HepG2 (cell line): ENCODE results near the gene PDLIM7. TPM values are rescaled to one million over a fixed set of nuclear protein-coding genes. Genes with fewer than 3 reads are reported as not detected.

Source experiments
- BCL3 ChIP-seq: sonication (generic); formaldehyde crosslinking; IDR thresholded peaks from 2 replicates; pipeline ENCODE4 v1.5.1; 2020; ENCODE audit warnings: mild to moderate bottlenecking, missing genetic modification reagents, moderate library complexity
- CEBPG ChIP-seq: IDR thresholded peaks from 2 replicates; pipeline ENCODE4 v1.6.1; 2016
- CENPX ChIP-seq: sonication (generic); formaldehyde crosslinking; IDR thresholded peaks from 2 replicates; pipeline ENCODE4 v1.9.0; 2021; ENCODE audit warnings: mild to moderate bottlenecking, missing genetic modification reagents, moderate library complexity
- DMTF1 ChIP-seq: sonication (generic); formaldehyde crosslinking; IDR thresholded peaks from 2 replicates; pipeline ENCODE4 v1.4.0; 2020; ENCODE audit warnings: mild to moderate bottlenecking, missing genetic modification reagents
- E2F5 ChIP-seq: sonication (generic); formaldehyde crosslinking; conservative IDR thresholded peaks from 2 replicates; pipeline ENCODE4 v1.4.0; 2020; ENCODE audit warnings: missing genetic modification reagents
- HNRNPK ChIP-seq: fragments of 200-400 bp; formaldehyde crosslinking; IDR thresholded peaks from 2 replicates; pipeline ENCODE4 v1.6.1; 2018; ENCODE audit warnings: low read length, low read depth, moderate library complexity, mild to moderate bottlenecking; ENCODE audit not compliant: poor library complexity, severe bottlenecking
- KLF15 ChIP-seq: sonication (generic); formaldehyde crosslinking; IDR thresholded peaks from 2 replicates; pipeline ENCODE4 v1.8.1; 2023; ENCODE audit warnings: borderline replicate concordance, mild to moderate bottlenecking, inconsistent platforms, missing genetic modification reagents, mixed read lengths
- MEIS2 ChIP-seq: sonication (generic); formaldehyde crosslinking; IDR thresholded peaks from 2 replicates; pipeline ENCODE4 v1.9.0; 2021; ENCODE audit warnings: mild to moderate bottlenecking, missing genetic modification reagents
- PBX3 ChIP-seq: sonication (generic); formaldehyde crosslinking; IDR thresholded peaks from 2 replicates; pipeline ENCODE4 v1.8.1; 2023; ENCODE audit warnings: missing genetic modification reagents, inconsistent platforms, borderline replicate concordance
- REL ChIP-seq: sonication (generic); formaldehyde crosslinking; conservative IDR thresholded peaks from 2 replicates; pipeline ENCODE4 v1.8.0; 2022; ENCODE audit warnings: mild to moderate bottlenecking, missing genetic modification reagents, moderate library complexity
- STAG1 ChIP-seq: sonication (generic); formaldehyde crosslinking; IDR thresholded peaks from 2 replicates; pipeline ENCODE4 v1.4.0; 2020; ENCODE audit warnings: missing genetic modification reagents
- TCF12 ChIP-seq, 2 experiments: fragments of 450-650 bp in 1 of 2; sonication (generic) in 1 of 2; formaldehyde crosslinking in 1 of 2; IDR thresholded peaks; 2 replicates each; pipeline versions ENCODE4 v1.6.1 to v1.8.0; 2017 to 2022; ENCODE audit warnings: antibody characterized with exemption in 1 of 2, mild to moderate bottlenecking in 1 of 2, missing genetic modification reagents in 1 of 2, moderate library complexity in 1 of 2
- ZNF256 ChIP-seq: sonication (generic); formaldehyde crosslinking; conservative IDR thresholded peaks from 2 replicates; pipeline ENCODE4 v1.4.0; 2020; ENCODE audit warnings: missing genetic modification reagents
- ZNF451 ChIP-seq: sonication (generic); formaldehyde crosslinking; IDR thresholded peaks from 2 replicates; pipeline ENCODE4 v1.5.0; 2020; ENCODE audit warnings: mild to moderate bottlenecking, missing genetic modification reagents
- ZNF572 ChIP-seq: sonication (generic); formaldehyde crosslinking; IDR thresholded peaks from 2 replicates; pipeline ENCODE4 v1.5.1; 2020; ENCODE audit warnings: mild to moderate bottlenecking, missing genetic modification reagents
- ZNF652 ChIP-seq: IDR thresholded peaks from 2 replicates; pipeline ENCODE4 v1.6.1; 2016; ENCODE audit warnings: low read depth, borderline replicate concordance
- ZNF660 ChIP-seq: sonication (generic); formaldehyde crosslinking; IDR thresholded peaks from 2 replicates; pipeline ENCODE4 v1.5.1; 2020; ENCODE audit warnings: mild to moderate bottlenecking, low read depth, missing genetic modification reagents, borderline replicate concordance
- ZNF709 ChIP-seq: sonication (generic); formaldehyde crosslinking; IDR thresholded peaks from 2 replicates; pipeline ENCODE4 v1.5.0; 2020; ENCODE audit warnings: mild to moderate bottlenecking, missing genetic modification reagents
- ZNF749 ChIP-seq: sonication (generic); formaldehyde crosslinking; IDR thresholded peaks from 2 replicates; pipeline ENCODE4 v1.8.0; 2022; ENCODE audit warnings: mild to moderate bottlenecking, missing genetic modification reagents, moderate library complexity, borderline replicate concordance
- polyA plus RNA-seq, 8 experiments: library from polyadenylated mRNA; depleted of rRNA in 3 of 8; stranded (reverse) in 7 of 8; unstranded in 1 of 8; fragments of >200 nt; fragmentation: Illumina TruSeq in 4 of 8; extraction: Trizol in 4 of 8; gene quantifications; 2 replicates each; pipeline versions ENCODE4 v1.2.1 to v1.2.3, GENCODE V29; 2011 to 2016; ENCODE audit warnings: low read depth in 4 of 8, missing spikeins in 1 of 8, mixed read lengths in 1 of 8; ENCODE audit not compliant: insufficient read depth in 1 of 8
- total RNA-seq, 5 experiments: library from RNA; depleted of rRNA; stranded (reverse); fragments of >200 nt; fragmentation: Illumina TruSeq; extraction: Trizol; gene quantifications; 2 replicates each; pipeline ENCODE4 v1.2.3, GENCODE V29; 2016; ENCODE audit warnings: low read depth in 1 of 5
- TF ChIP-seq, protein P1 (sequence below): IDR thresholded peaks from 2 replicates; pipeline ENCODE4 v1.6.1; 2012; ENCODE audit warnings: low read depth, low read length, improper control_type of control experiment

Gene PDLIM7
- total and polyA plus RNA-seq, 2 of the 13 experiments (the other 11 are each of a cell fraction or from before 2014, with no cell fraction given) = 21.1 to 31.3 TPM

GRCh38 chr5:177455036-177455660 is 42.3 kb downstream of the PDLIM7 start (continued):
- TF ChIP-seq KLF15 (CRISPR knock-in tag) (no peak), ZNF652 (no peak), CEBPG (no peak), MEIS2 (CRISPR knock-in tag) (no peak; the same call in none of the 2 replicates), ZNF256 (no peak), STAG1 (CRISPR knock-in tag) (peak; percentile 47), ZNF572 (CRISPR knock-in tag) (no peak), HNRNPK (peak; percentile 12), CENPX (no peak), ZNF451 (CRISPR knock-in tag) (peak; percentile 88; the same call in 1 of the 2 replicates), E2F5 (no peak), ZNF660 (CRISPR knock-in tag) (no peak), DMTF1 (CRISPR knock-in tag) (no peak), ZNF749 (CRISPR knock-in tag) (peak; percentile 83; the same call in 1 of the 2 replicates), TCF12 (IDR thresholded peaks at IDR 0.05) (no peak), TCF12 (CRISPR knock-in tag; IDR thresholded peaks at IDR 0.05) (no peak), BCL3 (CRISPR knock-in tag) (peak; percentile 92; the same call in 1 of the 2 replicates), ZNF709 (CRISPR knock-in tag) (peak; percentile 96), PBX3 (no peak), REL (CRISPR knock-in tag) (no peak)
- TF ChIP-seq, protein P1, sequence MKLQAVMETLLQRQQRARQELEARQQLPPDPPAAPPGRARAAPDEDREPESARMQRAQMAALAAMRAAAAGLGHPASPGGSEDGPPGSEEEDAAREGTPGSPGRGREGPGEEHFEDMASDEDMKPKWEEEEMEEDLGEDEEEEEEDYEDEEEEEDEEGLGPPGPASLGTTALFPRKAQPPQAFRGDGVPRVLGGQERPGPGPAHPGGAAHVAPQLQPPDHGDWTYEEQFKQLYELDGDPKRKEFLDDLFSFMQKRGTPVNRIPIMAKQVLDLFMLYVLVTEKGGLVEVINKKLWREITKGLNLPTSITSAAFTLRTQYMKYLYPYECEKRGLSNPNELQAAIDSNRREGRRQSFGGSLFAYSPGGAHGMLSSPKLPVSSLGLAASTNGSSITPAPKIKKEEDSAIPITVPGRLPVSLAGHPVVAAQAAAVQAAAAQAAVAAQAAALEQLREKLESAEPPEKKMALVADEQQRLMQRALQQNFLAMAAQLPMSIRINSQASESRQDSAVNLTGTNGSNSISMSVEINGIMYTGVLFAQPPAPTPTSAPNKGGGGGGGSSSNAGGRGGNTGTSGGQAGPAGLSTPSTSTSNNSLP = no peak
